ENCODE results near the gene TSKU.
"Not testable (repeated sequence)": the region's sequence is repeated elsewhere in the genome, so short reads cannot be mapped to it uniquely, and the experiment has no call there.

The TSKU gene

DNA sequence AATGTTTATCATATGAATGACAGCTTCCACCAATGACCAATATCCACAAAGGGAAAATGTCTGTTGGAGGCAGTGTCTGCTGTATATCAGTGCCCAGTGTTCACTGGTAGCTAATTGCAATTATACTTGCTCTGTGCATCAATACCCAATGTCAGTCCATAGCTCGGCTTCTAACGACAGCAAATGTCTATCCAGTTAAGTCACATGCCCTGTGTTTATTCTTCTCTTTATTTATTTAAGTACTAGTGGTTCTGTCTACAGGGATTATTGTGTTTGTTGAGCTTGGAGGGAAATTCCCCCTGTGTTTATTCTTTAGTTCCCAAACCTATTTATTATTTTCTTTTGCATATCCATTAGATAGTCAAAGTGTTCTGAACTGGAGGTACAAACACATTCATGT is 18.6 kb downstream of the TSKU start:
- DNase-seq (ENCODE audit: low read depth in 2 of 2): no peak

DNA sequence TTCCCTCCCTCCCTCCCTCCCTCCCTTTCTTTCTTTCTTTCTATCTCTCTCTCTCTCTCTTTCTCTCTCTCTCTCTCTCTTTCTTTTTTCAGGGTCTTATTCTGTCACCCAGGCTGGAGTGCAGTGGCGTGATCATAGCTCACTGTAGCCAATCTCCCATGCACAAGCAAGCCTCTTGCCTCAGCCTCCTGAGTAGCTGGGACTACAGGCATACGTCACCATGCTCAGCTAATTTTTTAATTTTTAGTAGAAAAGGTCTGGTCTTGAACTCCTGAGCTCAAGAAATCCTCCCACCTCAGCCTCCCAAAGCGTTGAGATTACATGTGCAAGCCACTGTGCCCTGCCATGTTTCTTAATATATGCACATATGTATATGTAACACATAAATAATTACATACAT is 19.0 kb downstream of the TSKU start:
- DNase-seq (ENCODE audit: low read depth in 2 of 2): no peak

DNA sequence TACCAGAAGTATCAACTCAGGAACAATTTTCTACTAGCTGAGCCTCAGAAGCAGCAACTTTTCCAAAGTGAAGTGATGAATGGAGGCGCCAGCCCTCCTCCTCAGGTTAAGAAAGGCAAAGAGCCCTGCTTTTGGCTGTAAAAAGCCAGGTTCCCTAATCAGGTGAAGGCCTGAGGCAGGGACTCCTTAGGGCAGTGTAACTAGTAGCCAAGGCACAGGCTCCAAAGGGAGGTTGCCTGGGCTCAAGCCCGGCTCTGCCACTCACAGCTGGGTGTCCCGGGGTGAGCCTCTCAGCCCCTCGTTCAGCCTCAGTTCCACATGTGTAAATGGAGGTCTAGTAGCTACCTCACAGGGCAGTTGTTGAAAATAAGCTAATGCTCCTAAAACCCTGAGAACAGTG is 19.5 kb downstream of the TSKU start:
- no peak for DNase-seq (ENCODE audit: low read depth in 2 of 2)

DNA sequence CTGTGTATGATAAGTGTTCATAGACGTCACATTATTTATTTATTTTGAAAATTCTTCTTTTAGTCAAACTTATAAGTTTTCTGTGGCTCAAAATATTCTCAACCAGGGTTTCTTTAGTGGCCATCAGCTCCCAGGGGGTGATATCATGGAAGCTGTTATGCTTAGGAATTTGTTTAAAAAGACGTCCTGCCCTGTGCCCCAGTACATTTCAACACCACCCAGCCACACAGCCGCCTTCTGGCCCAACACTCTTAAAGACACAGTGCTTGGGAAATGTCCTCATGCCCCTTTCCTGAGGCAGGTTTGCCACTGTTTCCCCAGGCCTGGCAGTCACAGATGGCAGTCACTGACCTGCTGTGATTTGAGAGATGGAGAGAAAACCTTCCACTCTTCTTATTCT is 19.9 kb downstream of the TSKU start:
- DNase-seq (ENCODE audit: low read depth in 2 of 2): no peak

DNA sequence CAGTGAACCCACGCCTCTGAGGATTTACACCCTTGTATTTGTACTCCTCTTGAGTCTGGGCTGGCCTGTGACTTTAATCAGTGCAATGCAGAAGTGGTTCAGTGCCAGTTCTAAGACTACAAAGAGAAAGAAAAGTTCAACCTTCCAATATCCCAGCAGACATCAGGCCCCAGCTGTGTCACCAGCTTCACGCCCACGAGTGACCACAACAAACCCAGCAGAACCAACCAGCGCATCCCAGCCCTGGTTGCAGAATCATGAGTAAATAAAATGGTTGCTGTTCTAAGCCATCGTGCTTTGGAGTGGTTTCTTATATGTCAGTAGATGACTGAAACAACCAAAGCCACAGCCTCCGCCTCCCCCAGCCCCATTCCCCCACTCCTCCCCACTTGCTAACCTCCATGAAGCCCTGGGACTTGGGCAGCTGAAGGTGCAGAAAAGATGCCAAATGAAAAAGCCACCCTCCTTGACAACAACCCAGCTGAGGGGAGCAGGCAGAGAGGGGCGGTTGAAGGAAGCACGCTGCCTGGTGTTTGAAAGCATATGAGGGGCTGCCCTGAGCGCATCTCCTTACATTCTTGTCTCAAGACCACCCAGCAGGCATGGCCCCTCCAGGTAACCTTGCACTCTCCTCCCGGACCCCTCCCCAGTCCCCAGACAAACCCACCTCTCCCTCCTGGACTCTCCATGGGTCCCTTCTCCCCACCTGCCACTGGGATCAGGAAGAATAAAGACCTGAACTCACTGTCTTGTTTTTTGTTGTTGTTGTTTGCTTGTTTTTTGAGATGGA is 20.9 kb downstream of the TSKU start:
- DNase-seq (ENCODE audit: low read depth in 2 of 2): no peak

DNA sequence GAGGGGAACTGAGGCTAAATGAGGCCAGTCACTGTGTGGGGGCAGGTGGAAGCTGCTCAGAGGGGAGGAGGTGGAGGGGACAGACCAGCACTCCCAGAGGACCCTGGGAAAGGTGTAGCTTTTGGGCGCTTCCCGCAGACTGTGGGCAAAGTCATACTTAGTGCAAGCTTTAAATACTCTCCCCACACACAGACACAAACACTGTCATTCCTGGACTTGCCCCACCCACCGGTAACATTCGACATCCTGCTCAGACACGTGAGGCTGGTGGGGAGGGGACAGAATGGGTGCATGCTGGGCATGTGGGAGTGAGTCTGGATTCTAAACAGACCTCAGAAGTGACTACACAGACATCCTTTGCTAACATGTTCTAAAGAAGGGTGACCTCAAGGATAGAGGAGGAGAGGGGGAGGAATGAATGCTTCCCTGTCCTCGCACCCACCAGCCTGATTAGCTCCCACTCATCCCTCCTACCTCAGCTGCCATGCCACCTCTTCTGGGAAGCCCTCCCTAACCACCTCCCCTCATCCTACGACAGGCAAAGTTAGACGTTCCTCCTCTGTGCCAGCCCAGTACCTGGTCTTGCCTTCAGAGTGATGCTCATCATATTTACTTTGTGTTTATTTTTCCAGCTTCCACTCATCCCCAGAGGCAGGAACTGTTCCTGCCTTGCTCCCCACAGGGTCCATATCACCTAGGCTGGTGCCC is 22.2 kb downstream of the TSKU start:
- no peak for DNase-seq (ENCODE audit: low read depth in 2 of 2)

DNA sequence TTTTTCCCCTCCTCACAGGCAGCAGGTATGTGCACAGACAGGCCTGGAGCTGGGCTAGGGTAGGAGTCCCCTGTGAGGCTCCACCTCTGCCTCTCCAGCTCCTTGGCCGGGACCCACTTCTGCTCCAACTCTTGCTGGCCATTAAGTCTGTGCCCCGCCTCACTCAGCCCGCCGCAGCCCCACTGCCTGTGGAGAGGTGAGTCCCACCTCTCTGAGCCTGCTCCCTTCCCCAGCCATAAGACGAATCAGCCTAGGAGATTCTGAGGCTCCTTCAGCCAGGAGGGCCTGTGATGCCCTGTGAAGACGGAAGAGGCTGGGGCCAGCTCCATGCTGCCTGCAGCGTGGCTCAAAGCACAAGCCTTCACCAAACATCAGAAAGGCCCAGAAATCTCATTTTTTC is 23.0 kb downstream of the TSKU start:
- no peak for DNase-seq (ENCODE audit: low read depth in 2 of 2)

DNA sequence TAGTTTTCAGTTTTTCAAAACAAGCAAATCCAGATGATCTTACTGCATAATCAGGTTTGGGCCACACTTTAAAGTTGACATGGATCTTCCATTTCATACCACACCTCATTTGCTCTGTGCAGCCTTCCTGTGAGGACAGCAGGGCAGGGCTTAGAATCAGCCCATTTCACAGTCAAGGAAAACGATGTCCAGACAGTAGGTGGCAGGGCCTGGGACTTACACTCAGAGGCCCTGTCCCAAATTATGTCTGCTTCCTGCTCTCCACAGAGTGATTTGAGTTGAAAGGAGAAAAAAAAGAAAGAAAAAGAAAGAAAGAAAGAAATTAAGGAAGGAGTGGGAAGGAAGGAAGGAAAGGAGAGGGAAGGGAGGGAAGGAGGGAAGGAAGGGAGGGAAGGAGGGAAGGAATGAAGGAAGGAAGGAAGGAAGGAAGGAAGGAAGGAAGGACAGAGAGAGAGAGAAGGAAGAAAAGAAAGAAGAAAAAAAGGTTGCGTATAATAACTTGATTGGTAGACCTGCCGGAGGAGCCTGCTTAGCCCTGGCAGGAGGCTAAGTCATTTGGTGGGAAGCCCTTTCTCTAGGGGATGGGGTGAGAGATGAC is 23.6 kb downstream of the TSKU start:
- no peak for DNase-seq (ENCODE audit: low read depth in 2 of 2)

DNA sequence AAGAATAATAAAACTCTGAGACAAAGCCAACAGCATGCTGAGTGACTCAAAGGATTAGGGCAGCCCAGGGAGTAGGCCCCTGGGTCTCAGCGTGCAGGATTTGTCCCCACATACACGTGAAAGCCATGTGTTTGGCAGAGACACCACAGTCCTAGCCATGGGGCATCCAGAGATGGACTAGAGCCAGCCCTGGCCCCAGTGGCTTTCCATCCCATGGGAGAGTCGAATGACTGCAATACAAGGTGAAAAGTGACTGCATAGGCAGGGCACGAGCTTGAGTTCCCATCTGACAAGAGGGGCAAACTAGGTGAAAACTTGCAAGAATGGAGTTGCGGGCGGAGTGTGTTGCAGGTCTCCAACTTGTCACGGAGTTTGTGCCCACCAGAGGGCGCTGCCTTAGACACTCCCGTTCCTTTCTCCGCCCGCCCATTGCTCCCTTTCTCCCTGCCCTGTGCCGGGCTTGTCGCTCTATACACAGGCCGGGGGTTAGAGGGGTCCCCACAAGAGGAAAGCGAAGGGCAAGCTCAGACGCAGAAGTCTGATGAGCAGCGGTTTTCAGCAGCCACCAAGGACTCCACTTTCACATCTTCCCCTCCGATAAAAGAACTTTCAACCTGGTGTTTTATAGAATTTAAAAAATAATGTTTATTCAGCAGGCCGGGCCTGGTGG is 24.2 kb downstream of the TSKU start:
- DNase-seq (ENCODE audit: low read depth in 2 of 2): peak in 1 of 2 donors; percentile 47

DNA sequence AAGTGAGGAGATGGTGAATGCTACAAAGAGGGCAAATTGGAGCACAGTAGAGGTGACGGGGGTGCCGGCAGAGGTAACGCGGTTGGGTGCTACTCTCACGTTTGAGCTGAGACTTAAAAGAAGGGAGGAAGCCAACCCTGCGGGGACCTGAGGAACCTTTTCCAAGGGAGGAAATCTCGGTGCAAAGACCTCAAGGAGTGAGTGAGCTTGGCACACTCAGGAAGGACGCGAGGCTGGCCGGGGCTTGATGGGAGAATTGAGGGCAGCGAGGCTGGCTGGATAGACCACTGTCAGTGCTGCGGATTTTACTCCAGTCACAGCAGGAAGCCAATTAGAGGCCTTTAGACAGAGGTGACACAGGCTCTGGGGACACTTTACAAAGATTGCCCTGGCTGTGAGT is 25.0 kb downstream of the TSKU start:
- no peak for DNase-seq (ENCODE audit: low read depth in 2 of 2)

DNA sequence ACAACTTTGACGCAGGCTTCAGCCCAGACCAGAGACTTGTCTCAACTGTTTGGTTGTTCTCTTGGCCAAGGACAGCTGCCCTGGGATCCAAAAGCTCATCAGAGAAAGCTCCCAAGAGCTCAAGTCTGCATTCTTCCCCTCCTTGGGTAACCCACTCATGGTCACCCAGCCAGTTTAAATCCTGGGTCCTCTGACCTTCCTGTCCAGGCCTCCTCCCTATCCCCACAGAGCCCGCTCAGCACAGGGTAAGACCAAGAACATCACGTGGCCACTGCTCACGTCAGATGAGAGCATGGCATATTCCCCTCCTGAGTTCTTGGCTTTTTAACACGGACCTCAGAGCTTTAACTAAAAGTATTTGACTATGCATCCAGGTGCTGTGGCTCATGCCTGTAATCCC is 25.8 kb downstream of the TSKU start:
- DNase-seq (ENCODE audit: low read depth in 2 of 2): no peak

DNA sequence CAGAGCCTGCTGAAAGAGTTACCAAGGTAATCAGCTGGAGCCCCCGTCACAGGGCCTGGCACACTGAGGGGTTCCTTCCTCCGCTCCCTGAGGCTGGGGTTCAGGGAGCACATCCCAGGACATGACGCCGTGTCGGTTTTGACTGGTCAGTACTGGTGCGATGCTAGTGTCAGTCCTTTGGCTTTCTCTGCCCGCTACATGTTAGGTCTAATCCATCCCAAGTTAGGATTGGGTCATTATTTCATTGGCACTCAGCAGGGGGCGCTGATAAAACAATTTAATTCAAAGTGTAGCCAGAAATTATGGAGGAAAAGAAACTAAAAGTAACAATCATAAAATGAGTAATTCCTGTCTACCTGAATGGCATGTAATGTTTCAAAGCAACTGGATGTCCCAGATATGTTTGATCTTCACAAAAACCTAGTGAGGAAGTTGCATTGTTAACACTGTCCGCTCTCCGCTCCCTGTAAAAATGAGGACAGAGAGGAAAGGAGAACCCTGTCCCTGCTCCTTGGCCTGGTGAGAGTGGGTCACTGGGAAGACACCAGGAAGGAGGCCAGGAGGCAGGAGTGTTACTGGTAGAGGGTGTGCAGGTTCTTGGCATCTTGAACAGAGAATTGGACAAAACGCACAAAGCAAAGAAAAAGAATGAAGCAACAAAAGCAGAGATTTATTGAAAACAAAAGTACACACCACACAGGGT is 27.1 kb downstream of the TSKU start:
- no peak for DNase-seq (ENCODE audit: low read depth in 2 of 2)

DNA sequence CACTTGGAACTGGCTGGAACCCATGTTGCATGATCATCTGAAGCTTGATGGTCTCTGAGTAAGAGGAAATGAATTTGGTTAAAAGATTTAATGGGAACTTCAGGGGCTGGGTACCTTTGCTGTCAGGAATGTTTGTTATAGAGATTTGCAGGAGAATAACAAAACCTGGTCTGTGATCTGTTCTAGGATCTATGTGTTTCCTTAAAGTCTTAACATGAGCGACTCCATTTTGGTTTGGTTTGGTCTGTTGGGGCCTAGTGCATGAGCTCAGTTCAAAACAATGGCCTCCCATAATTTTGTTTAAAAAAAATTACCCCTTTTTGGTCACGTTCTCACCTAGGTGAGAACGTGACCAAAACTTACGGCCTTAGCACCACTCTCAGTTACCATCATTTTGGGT is 28.1 kb downstream of the TSKU start:
- no peak for DNase-seq (ENCODE audit: low read depth in 2 of 2)

DNA sequence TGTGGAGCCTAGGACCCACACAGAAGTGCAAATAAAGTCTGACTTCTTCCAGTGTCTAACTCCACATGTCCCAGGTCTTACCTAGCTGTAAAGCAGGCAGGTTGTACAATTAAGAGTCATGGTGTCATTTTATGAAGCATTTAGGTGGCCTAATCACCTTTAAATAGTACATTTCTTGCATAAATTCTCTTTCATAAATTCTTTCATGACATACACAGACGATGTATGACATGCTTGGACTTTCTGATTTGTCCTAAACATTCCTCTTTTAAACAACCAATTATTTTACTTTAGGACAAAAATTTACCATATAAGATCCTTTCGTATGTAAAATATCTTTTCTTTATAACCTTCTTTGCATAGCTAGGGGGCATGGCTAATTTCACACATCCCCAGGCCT is 31.3 kb downstream of the TSKU start:
- DNase-seq (ENCODE audit: low read depth in 2 of 2): no peak

DNA sequence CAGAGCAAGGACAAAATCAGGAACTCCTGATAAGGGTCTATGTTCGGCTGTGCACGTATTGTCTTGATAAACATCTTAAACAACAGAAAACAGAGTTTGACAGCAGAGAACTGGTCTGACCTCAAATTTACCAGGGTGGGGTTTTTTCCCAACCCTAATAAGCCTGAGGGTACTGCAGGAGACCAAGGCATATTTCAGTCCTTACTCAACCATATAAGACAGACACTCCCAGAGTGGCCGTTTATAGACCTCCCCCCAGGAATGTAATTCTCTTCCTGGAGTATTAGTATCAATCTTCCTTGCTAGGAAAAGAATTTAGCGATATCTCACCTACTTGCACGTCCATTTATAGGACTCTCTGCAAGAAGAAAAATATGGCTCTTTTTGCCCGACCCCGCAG is 32.5 kb downstream of the TSKU start:
- DNase-seq (ENCODE audit: low read depth in 2 of 2): not testable (repeated sequence)

DNA sequence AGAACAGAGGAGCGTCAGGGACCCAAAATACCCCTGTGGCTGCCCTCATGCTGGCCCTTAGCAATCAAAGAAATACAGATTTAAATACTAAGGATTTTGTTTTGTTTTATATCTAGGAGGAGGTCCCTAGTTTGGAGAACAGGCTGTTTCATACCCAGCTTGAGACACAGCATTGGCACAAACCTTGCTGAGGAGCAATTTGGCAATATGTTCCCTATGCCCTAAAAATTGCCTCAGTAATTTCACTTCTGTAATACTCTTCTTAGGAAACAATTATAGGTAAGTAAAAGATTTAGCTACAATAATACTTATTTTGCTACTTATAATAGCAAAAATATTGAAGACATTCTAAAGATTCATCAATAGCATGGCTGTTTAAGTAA is 37.0 kb downstream of the TSKU start:
- no peak for DNase-seq (ENCODE audit: low read depth in 2 of 2)

DNA sequence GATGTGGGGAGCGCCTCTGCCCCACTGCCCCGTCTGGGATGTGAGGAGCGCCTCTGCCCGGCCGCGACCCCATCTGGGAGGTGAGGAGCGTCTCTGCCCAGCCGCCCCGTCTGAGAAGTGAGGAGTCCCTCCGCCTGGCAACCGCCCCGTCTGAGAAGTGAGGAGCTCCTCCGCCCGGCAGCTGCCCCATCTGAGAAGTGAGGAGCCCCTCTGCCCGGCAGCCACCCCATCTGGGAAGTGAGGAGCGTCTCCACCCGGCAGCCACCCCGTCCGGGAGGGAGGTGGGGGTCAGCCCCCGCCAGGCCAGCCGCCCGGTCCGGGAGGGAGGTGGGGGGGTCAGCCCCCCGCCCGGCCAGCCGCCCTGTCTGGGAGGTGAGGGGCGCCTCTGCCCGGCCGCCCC is 38.2 kb downstream of the TSKU start:
- not testable (repeated sequence) for DNase-seq (ENCODE audit: low read depth in 2 of 2)

DNA sequence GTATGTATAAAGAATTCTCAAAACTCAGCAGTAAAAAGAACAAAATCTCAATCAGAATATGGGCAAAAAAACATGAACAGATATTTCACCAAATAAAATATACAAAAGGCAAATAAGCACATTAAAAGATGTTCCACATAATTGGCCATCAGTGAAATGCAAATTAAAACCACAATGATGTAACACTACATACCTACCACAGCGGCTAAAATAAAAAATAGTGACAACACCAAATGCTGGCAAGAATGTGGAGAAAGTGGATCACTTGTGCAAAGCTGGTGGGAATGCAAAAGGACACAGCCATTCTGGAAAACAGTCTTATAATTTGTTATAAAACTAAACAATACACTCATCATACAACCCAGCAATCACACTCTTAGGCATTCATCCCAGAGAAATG is 39.2 kb downstream of the TSKU start:
- DNase-seq (ENCODE audit: low read depth in 2 of 2): no peak

DNA sequence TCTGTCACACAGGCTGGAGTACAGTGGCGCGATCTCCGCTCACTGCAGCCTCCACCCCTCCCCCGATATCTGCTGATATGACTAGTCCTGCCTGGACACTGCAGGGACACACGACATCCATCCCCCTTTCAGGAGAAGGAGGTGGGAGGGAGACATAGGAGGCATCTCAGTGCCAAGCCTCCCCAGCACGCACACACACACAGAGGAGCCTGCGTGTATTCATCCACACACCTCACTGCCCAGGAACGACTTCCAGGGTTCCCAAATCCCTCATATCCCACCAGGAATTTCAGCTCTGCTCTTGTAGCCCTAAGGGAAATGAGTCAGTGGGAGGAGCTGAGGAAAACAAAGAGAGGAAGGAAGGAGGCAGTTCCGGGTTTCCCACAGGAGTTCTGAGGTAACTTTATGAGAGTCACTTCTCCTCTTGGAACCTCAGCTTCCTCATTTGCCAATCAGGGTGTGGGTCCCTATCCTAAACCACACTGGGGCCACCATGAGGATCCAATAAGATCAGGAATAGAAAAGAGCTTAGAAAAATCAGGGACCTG is 40.4 kb downstream of the TSKU start:
- DNase-seq (ENCODE audit: low read depth in 2 of 2): no peak

DNA sequence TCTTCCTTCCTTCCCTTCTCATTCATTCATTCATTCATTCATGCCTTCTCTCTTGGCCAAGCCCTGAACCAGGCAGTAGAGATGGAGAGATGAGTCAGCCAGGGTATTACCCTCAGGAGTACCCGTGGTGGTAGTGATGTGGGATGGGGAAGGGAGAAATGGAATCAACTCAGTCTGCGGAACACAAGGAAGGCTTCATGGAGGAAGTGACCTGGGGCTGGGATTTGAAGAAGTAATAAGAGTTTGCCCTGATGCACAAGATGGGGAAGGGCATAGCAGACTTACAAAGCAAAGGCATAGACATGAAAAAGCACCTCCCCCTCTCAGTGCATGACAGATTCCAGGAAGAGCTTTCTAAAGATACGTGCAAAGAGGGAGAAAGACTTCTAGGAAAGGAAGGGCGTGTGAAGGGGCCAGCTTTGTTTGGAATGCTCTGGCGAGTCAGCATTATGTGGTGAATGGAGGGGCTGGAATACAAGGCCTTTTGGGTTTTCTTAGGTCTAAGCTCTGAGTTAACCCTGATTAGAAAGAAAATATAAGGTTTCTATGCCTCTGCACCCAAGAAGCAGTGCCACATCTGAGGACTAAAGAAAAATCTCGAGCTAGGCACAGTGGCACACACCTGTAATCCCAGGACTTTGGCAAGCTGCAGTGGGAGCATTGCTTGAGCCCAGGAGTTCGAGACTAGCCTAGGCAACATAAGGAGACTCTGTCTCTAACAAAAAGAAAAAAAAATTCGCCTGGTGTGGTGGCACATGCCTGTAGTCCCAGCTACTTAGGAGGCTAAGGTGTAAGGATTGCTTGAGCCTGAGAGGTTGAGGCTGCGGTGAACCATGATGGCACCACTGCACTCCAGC is 41.2 kb downstream of the TSKU start:
- DNase-seq (ENCODE audit: low read depth in 2 of 2): no peak

Data from stimulated activated CD8-positive, alpha-beta memory T cell treated with anti-CD3 and anti-CD28 coated beads, Interleukin-7, amount 100 ng/mL, for 1 hour (primary cell).